Glutamatergic neuron (in vitro differentiated cells): ENCODE results near the gene HPGD. TPM values are rescaled to one million over a fixed set of nuclear protein-coding genes. Genes with fewer than 3 reads are reported as not detected.

Experiments
- DNase-seq: peaks from one replicate; pipeline ENCODE4 v3.0.0; 2022
- H3K27ac Mint-ChIP-seq: one replicate; pipeline ENCODE4 v1.8.0; 2020; ENCODE audit warnings: mild to moderate bottlenecking, mixed read lengths, inconsistent platforms; ENCODE audit not compliant: unreplicated experiment
- H3K27me3 Mint-ChIP-seq: one replicate; pipeline ENCODE4 v1.8.0; 2020; ENCODE audit warnings: mild to moderate bottlenecking, moderate library complexity, mixed read lengths, inconsistent platforms; ENCODE audit not compliant: unreplicated experiment
- H3K36me3 Mint-ChIP-seq: one replicate; pipeline ENCODE4 v1.8.0; 2020; ENCODE audit warnings: mild to moderate bottlenecking, mixed read lengths, inconsistent platforms; ENCODE audit not compliant: unreplicated experiment
- H3K4me1 Mint-ChIP-seq: one replicate; pipeline ENCODE4 v1.8.0; 2020; ENCODE audit warnings: mild to moderate bottlenecking, low read depth, mixed read lengths, inconsistent platforms; ENCODE audit not compliant: unreplicated experiment
- H3K4me3 Mint-ChIP-seq: one replicate; pipeline ENCODE4 v1.8.0; 2020; ENCODE audit warnings: mild to moderate bottlenecking, mixed read lengths, inconsistent platforms; ENCODE audit not compliant: unreplicated experiment
- H3K9me3 Mint-ChIP-seq: one replicate; pipeline ENCODE4 v1.8.0; 2020; ENCODE audit warnings: mild to moderate bottlenecking, moderate library complexity, mixed read lengths, inconsistent platforms; ENCODE audit not compliant: unreplicated experiment
- CTCF ChIP-seq: fragments of 200-600 bp; sonication (generic); IDR thresholded peaks from one replicate; pipeline ENCODE4 v1.5.0; 2021; ENCODE audit not compliant: partially characterized antibody, unreplicated experiment
- total RNA-seq: library from RNA; stranded (reverse); fragmentation: NEBNext Ultra II Directional; extraction: Animal tissue kit (Norgen Biotek cat#: 25700); gene quantifications from one replicate; pipeline ENCODE4 v1.2.1, GENCODE V29; 2021; ENCODE audit not compliant: unreplicated experiment

Gene HPGD
- total RNA-seq, 1 donor from 2014 or later: 0.64 TPM

GRCh38 chr4:174467107-174467506 lies 55.2 kb downstream of the HPGD start:
- no peaks in the 10 kb centered on the region for H3K9me3 Mint-ChIP-seq
- no peak overlapping the region for H3K27ac Mint-ChIP-seq
- no peak for TF ChIP-seq CTCF
- H3K4me3 Mint-ChIP-seq: no peak overlapping the region
- no peaks in the 10 kb centered on the region for H3K36me3 Mint-ChIP-seq
- DNase-seq: no peak
- H3K27me3 Mint-ChIP-seq: no peaks in the 10 kb centered on the region
- no peaks in the 10 kb centered on the region for H3K4me1 Mint-ChIP-seq

- H3K4me3 Mint-ChIP-seq: no peak overlapping the region
- TF ChIP-seq CTCF: no peak
- H3K9me3 Mint-ChIP-seq: no peaks in the 10 kb centered on the region
- DNase-seq: no peak
- no peaks in the 10 kb centered on the region for H3K27me3 Mint-ChIP-seq
- H3K36me3 Mint-ChIP-seq: no peaks in the 10 kb centered on the region
- H3K4me1 Mint-ChIP-seq: no peaks in the 10 kb centered on the region
- H3K27ac Mint-ChIP-seq: no peak overlapping the region
Observed at GRCh38 chr4:174464949-174465348, 57.3 kb downstream of the HPGD start.

- Mint-ChIP-seq H3K4me3 (no peak overlapping the region), H3K36me3 (no peaks in the 10 kb centered on the region), H3K4me1 (no peaks in the 10 kb centered on the region), H3K27ac (no peak overlapping the region), H3K27me3 (no peaks in the 10 kb centered on the region), H3K9me3 (no peaks in the 10 kb centered on the region)
- TF ChIP-seq CTCF: no peak
- DNase-seq: no peak
Observed at GRCh38 chr4:174461466-174462106, 60.7 kb downstream of the HPGD start.

- TF ChIP-seq CTCF: no peak
- Mint-ChIP-seq H3K4me1 (no peaks in the 10 kb centered on the region), H3K27ac (no peak overlapping the region), H3K27me3 (no peaks in the 10 kb centered on the region), H3K9me3 (no peaks in the 10 kb centered on the region), H3K36me3 (no peaks in the 10 kb centered on the region), H3K4me3 (no peak overlapping the region)
- DNase-seq: no peak
Observed at GRCh38 chr4:174460684-174461083, 61.6 kb downstream of the HPGD start.

GRCh38 chr4:174457468-174457867 lies 64.8 kb downstream of the HPGD start:
- no peaks in the 10 kb centered on the region for H3K4me1 Mint-ChIP-seq

More at GRCh38 chr4:174457468-174457867, 64.8 kb downstream of the HPGD start:
- no peak for TF ChIP-seq CTCF
- Mint-ChIP-seq H3K36me3 (no peaks in the 10 kb centered on the region), H3K4me3 (no peak overlapping the region), H3K27ac (no peak overlapping the region), H3K27me3 (no peaks in the 10 kb centered on the region), H3K9me3 (no peaks in the 10 kb centered on the region)
- DNase-seq: no peak
